HepG2 (cell line): ENCODE measurements around the gene LARP1. TPM values are rescaled to one million over a fixed set of nuclear protein-coding genes. Genes with fewer than 3 reads are reported as not detected.

Experiments used
- ATF7 ChIP-seq, 2 experiments: fragments of 450-650 bp in 1 of 2; sonication (generic) in 1 of 2; formaldehyde crosslinking in 1 of 2; IDR thresholded peaks; 2 replicates each; pipeline versions ENCODE4 v1.4.0 to v1.6.1; 2016 to 2020; ENCODE audit warnings: antibody characterized with exemption in 1 of 2, mild to moderate bottlenecking in 1 of 2, missing genetic modification reagents in 1 of 2
- DR1 ChIP-seq: sonication (generic); formaldehyde crosslinking; IDR thresholded peaks from 2 replicates; pipeline ENCODE4 v1.8.0; 2021; ENCODE audit warnings: mild to moderate bottlenecking, missing genetic modification reagents, inconsistent platforms
- ELF4 ChIP-seq: sonication (generic); formaldehyde crosslinking; IDR thresholded peaks from 2 replicates; pipeline ENCODE4 v1.5.0; 2020; ENCODE audit warnings: missing genetic modification reagents, mild to moderate bottlenecking, moderate library complexity, borderline replicate concordance
- GABPB1 ChIP-seq: IDR thresholded peaks from 2 replicates; pipeline ENCODE4 v1.6.1; 2016; ENCODE audit warnings: mild to moderate bottlenecking, missing genetic modification reagents, moderate library complexity, missing compliant biosample characterization
- HINFP ChIP-seq: sonication (generic); formaldehyde crosslinking; IDR thresholded peaks from 2 replicates; pipeline ENCODE4 v1.4.0; 2020; ENCODE audit warnings: low read depth, mild to moderate bottlenecking, missing genetic modification reagents
- KAT2B ChIP-seq: fragments of 150-350 bp; IDR thresholded peaks from 2 replicates; pipeline ENCODE4 v1.6.1; 2014; ENCODE audit warnings: low read depth, low read length, borderline replicate concordance
- TEAD2 ChIP-seq: sonication (generic); formaldehyde crosslinking; IDR thresholded peaks from 2 replicates; pipeline ENCODE4 v1.9.0; 2021; ENCODE audit warnings: missing genetic modification reagents
- THAP9 ChIP-seq: sonication (generic); formaldehyde crosslinking; IDR thresholded peaks from 2 replicates; pipeline ENCODE4; 2020; ENCODE audit warnings: missing genetic modification reagents, mild to moderate bottlenecking, borderline replicate concordance
- TSC22D2 ChIP-seq: sonication (generic); formaldehyde crosslinking; IDR thresholded peaks from 2 replicates; pipeline ENCODE4 v1.5.1; 2020; ENCODE audit warnings: missing genetic modification reagents, mild to moderate bottlenecking, borderline replicate concordance
- ZBTB38 ChIP-seq: sonication (generic); formaldehyde crosslinking; IDR thresholded peaks from 2 replicates; pipeline ENCODE4 v1.5.1; 2020; ENCODE audit warnings: mild to moderate bottlenecking, missing genetic modification reagents
- ZFP37 ChIP-seq: sonication (generic); formaldehyde crosslinking; IDR thresholded peaks from 2 replicates; pipeline ENCODE4 v1.4.0; 2020; ENCODE audit warnings: missing genetic modification reagents, borderline replicate concordance
- ZMAT5 ChIP-seq: sonication (generic); formaldehyde crosslinking; IDR thresholded peaks from 2 replicates; pipeline ENCODE4 v1.5.0; 2020; ENCODE audit warnings: mild to moderate bottlenecking, low read depth, missing genetic modification reagents, borderline replicate concordance
- ZMYM4 ChIP-seq: sonication (generic); formaldehyde crosslinking; IDR thresholded peaks from 2 replicates; pipeline ENCODE4 v1.8.1; 2023; ENCODE audit warnings: mild to moderate bottlenecking, missing genetic modification reagents
- ZNF317 ChIP-seq: sonication (generic); formaldehyde crosslinking; IDR thresholded peaks from 2 replicates; pipeline ENCODE4 v1.5.0; 2020; ENCODE audit warnings: mild to moderate bottlenecking, missing genetic modification reagents
- ZNF318 ChIP-seq: sonication (generic); formaldehyde crosslinking; IDR thresholded peaks from 2 replicates; pipeline ENCODE4 v1.4.0; 2020; ENCODE audit warnings: mild to moderate bottlenecking, missing genetic modification reagents
- polyA plus RNA-seq, 8 experiments: library from polyadenylated mRNA; depleted of rRNA in 3 of 8; stranded (reverse) in 7 of 8; unstranded in 1 of 8; fragments of >200 nt; fragmentation: Illumina TruSeq in 4 of 8; extraction: Trizol in 4 of 8; gene quantifications; 2 replicates each; pipeline versions ENCODE4 v1.2.1 to v1.2.3, GENCODE V29; 2011 to 2016; ENCODE audit warnings: low read depth in 4 of 8, missing spikeins in 1 of 8, mixed read lengths in 1 of 8; ENCODE audit not compliant: insufficient read depth in 1 of 8
- total RNA-seq, 5 experiments: library from RNA; depleted of rRNA; stranded (reverse); fragments of >200 nt; fragmentation: Illumina TruSeq; extraction: Trizol; gene quantifications; 2 replicates each; pipeline ENCODE4 v1.2.3, GENCODE V29; 2016; ENCODE audit warnings: low read depth in 1 of 5

LARP1 gene
- total and polyA plus RNA-seq, 2 of the 13 experiments (the other 11 are each of a cell fraction or from before 2014, with no cell fraction given), result 45.2 to 61.4 TPM

- TF ChIP-seq ZNF318 (CRISPR knock-in tag) (no peak), ZBTB38 (CRISPR knock-in tag) (no peak), ZMYM4 (CRISPR knock-in tag) (peak; percentile 30; the same call in 1 of the 2 replicates), KAT2B (no peak), HINFP (no peak), ZMAT5 (CRISPR knock-in tag) (no peak), ATF7 (IDR thresholded peaks at IDR 0.05) (no peak), ATF7 (CRISPR knock-in tag; IDR thresholded peaks at IDR 0.05) (no peak), TEAD2 (no peak), THAP9 (CRISPR knock-in tag) (peak; percentile 28; the same call in 1 of the 2 replicates), TSC22D2 (no peak), ZNF317 (CRISPR knock-in tag) (peak; percentile 45; the same call in 1 of the 2 replicates), ELF4 (no peak), DR1 (CRISPR knock-in tag) (peak; percentile 39; the same call in 1 of the 2 replicates), ZFP37 (CRISPR knock-in tag) (0 out of 2 replicates have a peak, but pooled peaks have one; percentile 38), GABPB1 (no peak)
These were observed 95.3 kb downstream of the LARP1 start, which contains the start of gene FAXDC2 (continued) for GRCh38 chr5:154850255-154851062.
